Neural cell (in vitro differentiated cells): ENCODE measurements around the gene DIP2C. TPM values are rescaled to one million over a fixed set of nuclear protein-coding genes. Genes with fewer than 3 reads are reported as not detected.

Experiments
- H2AFZ ChIP-seq: fragments of 200-600, 300-800 bp; sonication (generic), shearing (Covaris generic); 2 replicates; pipeline ENCODE4 v1.6.0; 2014; ENCODE audit warnings: low read depth, mild to moderate bottlenecking, antibody characterized with exemption, low read length, moderate library complexity
- H3F3A ChIP-seq: fragments of 200-600 bp; shearing (Covaris generic); 2 replicates; pipeline ENCODE4 v1.6.1; 2016; ENCODE audit warnings: mild to moderate bottlenecking, moderate library complexity, mixed read lengths, antibody characterized with exemption, low read length; ENCODE audit not compliant: insufficient read depth, poor library complexity, severe bottlenecking
- H3K27ac ChIP-seq: fragments of 200-600, 300-800 bp; sonication (generic), shearing (Covaris generic); 2 replicates; pipeline ENCODE4 v1.5.1; 2014; ENCODE audit warnings: mild to moderate bottlenecking, low read length, moderate library complexity
- H3K27me3 ChIP-seq: fragments of 300-800, 200-600 bp; sonication (generic), shearing (Covaris generic); 2 replicates; pipeline ENCODE4 v1.6.0; 2014; ENCODE audit warnings: mild to moderate bottlenecking, low read depth, low read length, moderate library complexity; ENCODE audit not compliant: insufficient read depth
- H3K36me3 ChIP-seq: fragments of 300-800, 200-600 bp; sonication (generic), shearing (Covaris generic); 2 replicates; pipeline ENCODE4 v1.5.1; 2014; ENCODE audit warnings: mild to moderate bottlenecking, antibody characterized with exemption, low read length, moderate library complexity; ENCODE audit not compliant: insufficient read depth
- H3K4me2 ChIP-seq: fragments of 300-800, 200-600 bp; sonication (generic), shearing (Covaris generic); 2 replicates; pipeline ENCODE4 v1.6.0; 2014; ENCODE audit warnings: mild to moderate bottlenecking, low read length
- H3K4me3 ChIP-seq: fragments of 300-800, 200-600 bp; sonication (generic), shearing (Covaris generic); 2 replicates; pipeline ENCODE4 v1.5.1; 2014; ENCODE audit warnings: mild to moderate bottlenecking, low read length, moderate library complexity
- H3K79me2 ChIP-seq: fragments of 200-600 bp; shearing (Covaris generic); replicated peaks from 2 replicates; pipeline ENCODE4 v1.6.0; 2014; ENCODE audit warnings: mild to moderate bottlenecking, low read length, moderate library complexity; ENCODE audit not compliant: insufficient read depth
- H3K9ac ChIP-seq: fragments of 300-800, 200-600 bp; sonication (generic), shearing (Covaris generic); 2 replicates; pipeline ENCODE4 v1.6.1; 2016; ENCODE audit warnings: mild to moderate bottlenecking, low read length, mixed read lengths
- H3K9me2 ChIP-seq: fragments of 200-600 bp; shearing (Covaris generic); 2 replicates; pipeline ENCODE4 v1.6.1; 2016; ENCODE audit warnings: mild to moderate bottlenecking, low read length, mixed read lengths; ENCODE audit not compliant: insufficient read depth
- H3K9me3 ChIP-seq: fragments of 200-600, 300-800 bp; sonication (generic), shearing (Covaris generic); 2 replicates; pipeline ENCODE4 v1.6.1; 2016; ENCODE audit warnings: mild to moderate bottlenecking, mixed run types, low read length, moderate library complexity, mixed read lengths
- H4K20me1 ChIP-seq: fragments of 200-600 bp; shearing (Covaris generic); 2 replicates; pipeline ENCODE4 v1.6.1; 2016; ENCODE audit warnings: mild to moderate bottlenecking, mixed run types; ENCODE audit not compliant: insufficient read depth
- EP300 ChIP-seq: fragments of 450-650 bp; conservative IDR thresholded peaks from 2 replicates; pipeline ENCODE4 v1.6.1; 2014; ENCODE audit warnings: antibody characterized with exemption, mild to moderate bottlenecking, moderate library complexity; ENCODE audit not compliant: poor library complexity, severe bottlenecking
- EZH2 ChIP-seq: fragments of 200-600, 300-800 bp; shearing (Covaris generic), sonication (generic); IDR thresholded peaks from 2 replicates; pipeline ENCODE4 v1.6.1; 2014; ENCODE audit warnings: antibody characterized with exemption, low read length, borderline replicate concordance, mild to moderate bottlenecking; ENCODE audit not compliant: insufficient read depth, poor library complexity, severe bottlenecking
- MXI1 ChIP-seq: fragments of 450-650 bp; conservative IDR thresholded peaks from 2 replicates; pipeline ENCODE4 v1.6.1; 2014; ENCODE audit warnings: antibody characterized with exemption, mild to moderate bottlenecking; ENCODE audit not compliant: poor library complexity, severe bottlenecking
- POLR2AphosphoS5 ChIP-seq: IDR thresholded peaks from 2 replicates; pipeline ENCODE4 v1.6.1; 2012
- RAD21 ChIP-seq: fragments of 450-650 bp; conservative IDR thresholded peaks from 2 replicates; pipeline ENCODE4 v1.6.1; 2014; ENCODE audit warnings: antibody characterized with exemption, mild to moderate bottlenecking, moderate library complexity
- REST ChIP-seq: IDR thresholded peaks from 2 replicates; pipeline ENCODE4 v1.6.1; 2012; ENCODE audit warnings: borderline replicate concordance
- SMC3 ChIP-seq: fragments of 450-650 bp; conservative IDR thresholded peaks from 2 replicates; pipeline ENCODE4 v1.6.1; 2014; ENCODE audit warnings: antibody characterized with exemption, mild to moderate bottlenecking, moderate library complexity; ENCODE audit not compliant: poor library complexity
- TAF1 ChIP-seq: IDR thresholded peaks from 2 replicates; pipeline ENCODE4 v1.6.1; 2012; ENCODE audit warnings: low read depth
- polyA plus RNA-seq: library from polyadenylated mRNA; depleted of rRNA; stranded (reverse); fragments of >200 nt; gene quantifications from 2 replicates; pipeline ENCODE4 v1.2.3, GENCODE V29; 2014
- TF ChIP-seq, protein P1 (sequence below): fragments of 450-650 bp; IDR thresholded peaks from 2 replicates; pipeline ENCODE4 v1.5.1; 2014; ENCODE audit warnings: antibody characterized with exemption, mild to moderate bottlenecking, moderate library complexity; ENCODE audit not compliant: poor library complexity, severe bottlenecking

The DIP2C gene
- polyA plus RNA-seq, 1 donor from 2014 or later: 24.1 TPM

- H3K4me2 ChIP-seq: no peak overlapping the region
- H3K4me3 ChIP-seq: no peak overlapping the region
- TF ChIP-seq MXI1: no peak
- TF ChIP-seq, protein P1, sequence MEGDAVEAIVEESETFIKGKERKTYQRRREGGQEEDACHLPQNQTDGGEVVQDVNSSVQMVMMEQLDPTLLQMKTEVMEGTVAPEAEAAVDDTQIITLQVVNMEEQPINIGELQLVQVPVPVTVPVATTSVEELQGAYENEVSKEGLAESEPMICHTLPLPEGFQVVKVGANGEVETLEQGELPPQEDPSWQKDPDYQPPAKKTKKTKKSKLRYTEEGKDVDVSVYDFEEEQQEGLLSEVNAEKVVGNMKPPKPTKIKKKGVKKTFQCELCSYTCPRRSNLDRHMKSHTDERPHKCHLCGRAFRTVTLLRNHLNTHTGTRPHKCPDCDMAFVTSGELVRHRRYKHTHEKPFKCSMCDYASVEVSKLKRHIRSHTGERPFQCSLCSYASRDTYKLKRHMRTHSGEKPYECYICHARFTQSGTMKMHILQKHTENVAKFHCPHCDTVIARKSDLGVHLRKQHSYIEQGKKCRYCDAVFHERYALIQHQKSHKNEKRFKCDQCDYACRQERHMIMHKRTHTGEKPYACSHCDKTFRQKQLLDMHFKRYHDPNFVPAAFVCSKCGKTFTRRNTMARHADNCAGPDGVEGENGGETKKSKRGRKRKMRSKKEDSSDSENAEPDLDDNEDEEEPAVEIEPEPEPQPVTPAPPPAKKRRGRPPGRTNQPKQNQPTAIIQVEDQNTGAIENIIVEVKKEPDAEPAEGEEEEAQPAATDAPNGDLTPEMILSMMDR: no peak
- H3K36me3 ChIP-seq: no peaks in the 10 kb centered on the region
- no peaks in the 10 kb centered on the region for H4K20me1 ChIP-seq
- no peaks in the 10 kb centered on the region for H3K9me3 ChIP-seq
- no peaks in the 10 kb centered on the region for H3F3A ChIP-seq
- H3K27me3 ChIP-seq: no peaks in the 10 kb centered on the region
- H2AFZ ChIP-seq: no peak overlapping the region
- H3K9ac ChIP-seq: no peak overlapping the region
- peaks cover 89% of the 10 kb centered on the region for H3K79me2 ChIP-seq
- H3K9me2 ChIP-seq: no peaks in the 10 kb centered on the region
- no peak overlapping the region for H3K27ac ChIP-seq
Measured at GRCh38 chr10:594584-595270, 94.7 kb downstream of the DIP2C start.

DNA sequence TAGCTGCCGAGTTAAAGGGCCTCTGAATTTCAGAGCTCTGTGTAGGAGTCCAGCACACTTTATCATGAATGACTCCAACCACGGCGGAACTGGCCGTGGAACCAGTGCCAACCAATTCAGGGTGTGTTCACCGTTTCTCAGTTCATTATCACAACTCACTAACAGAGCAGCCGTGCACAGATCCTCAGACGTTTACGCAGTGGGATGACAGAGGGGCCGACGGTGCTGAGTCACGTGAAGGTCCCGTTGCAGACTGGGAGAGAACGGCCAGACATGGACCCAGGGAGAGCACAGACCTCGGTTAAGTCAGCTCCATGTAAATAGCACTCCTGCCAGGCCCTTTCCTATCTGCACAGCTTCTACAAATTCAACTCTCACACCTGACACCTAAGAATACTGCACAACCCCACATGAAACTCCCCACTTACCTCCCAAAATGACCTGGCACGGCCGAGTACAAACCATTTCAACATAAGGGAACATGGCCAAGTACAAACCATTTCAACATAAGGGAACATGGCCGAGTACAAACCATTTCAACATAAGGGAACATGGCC is 95.5 kb downstream of the DIP2C start:
- Histone ChIP-seq H2AFZ (no peak overlapping the region), H4K20me1 (no peaks in the 10 kb centered on the region), H3K27me3 (no peaks in the 10 kb centered on the region), H3K4me2 (no peak overlapping the region), H3K27ac (no peak overlapping the region), H3K9me2 (no peaks in the 10 kb centered on the region), H3K9me3 (no peaks in the 10 kb centered on the region), H3K4me3 (no peak overlapping the region), H3F3A (no peaks in the 10 kb centered on the region), H3K9ac (no peak overlapping the region), H3K79me2 (peaks cover 87% of the 10 kb centered on the region), H3K36me3 (no peaks in the 10 kb centered on the region)
- TF ChIP-seq POLR2AphosphoS5: no peak
- no peak for TF ChIP-seq SMC3
- no peak for TF ChIP-seq REST
- no peak for TF ChIP-seq MXI1
- TF ChIP-seq TAF1: no peak
- TF ChIP-seq, protein P1: no peak
- TF ChIP-seq RAD21: no peak
- TF ChIP-seq EP300: no peak
- no peak for TF ChIP-seq EZH2
